HS-5 (cell line): ENCODE measurements around the gene SLC4A5.
"Not testable (repeated sequence)": the region's sequence is repeated elsewhere in the genome, so short reads cannot be mapped to it uniquely, and the experiment has no call there.

Experiments
- DNase-seq: peaks from one replicate; pipeline ENCODE4 v3.0.0-alpha.2; 2012; ENCODE audit warnings: low read depth

The SLC4A5 gene

GRCh38 chr2:74264281-74264680, 78.9 kb downstream of the SLC4A5 start:
- no peak for DNase-seq

- no peak for DNase-seq
Measured at GRCh38 chr2:74262681-74263080, 80.5 kb downstream of the SLC4A5 start.

- no peak for DNase-seq
Measured at GRCh38 chr2:74261204-74261864, 81.9 kb downstream of the SLC4A5 start.

GRCh38 chr2:74260495-74260894, 82.7 kb downstream of the SLC4A5 start:
- DNase-seq, result no peak

GRCh38 chr2:74259733-74260132, 83.5 kb downstream of the SLC4A5 start:
- DNase-seq, result no peak

GRCh38 chr2:74259191-74259590, 84.0 kb downstream of the SLC4A5 start:
- no peak for DNase-seq

GRCh38 chr2:74255660-74256213, 87.5 kb downstream of the SLC4A5 start:
- no peak for DNase-seq

- DNase-seq, result no peak
Measured at GRCh38 chr2:74253971-74254310, 89.3 kb downstream of the SLC4A5 start.

GRCh38 chr2:74253306-74253970, 89.8 kb downstream of the SLC4A5 start:
- DNase-seq, result no peak

- DNase-seq, result no peak
Measured at GRCh38 chr2:74252862-74253261, 90.4 kb downstream of the SLC4A5 start.

GRCh38 chr2:74252036-74252435, 91.2 kb downstream of the SLC4A5 start:
- DNase-seq, result no peak

GRCh38 chr2:74250189-74250631, 93.0 kb downstream of the SLC4A5 start:
- DNase-seq, result peak; percentile 15

- DNase-seq, result no peak
Measured at GRCh38 chr2:74249406-74250122, 93.7 kb downstream of the SLC4A5 start.

- no peak for DNase-seq
Measured at GRCh38 chr2:74246496-74247195, 96.6 kb downstream of the SLC4A5 start.

GRCh38 chr2:74244286-74244685, 98.9 kb downstream of the SLC4A5 start:
- no peak for DNase-seq

GRCh38 chr2:74242354-74243071, 100.7 kb downstream of the SLC4A5 start:
- no peak for DNase-seq

- no peak for DNase-seq
Measured at GRCh38 chr2:74239346-74239745, 103.9 kb downstream of the SLC4A5 start.

GRCh38 chr2:74238879-74239278, 104.3 kb downstream of the SLC4A5 start:
- no peak for DNase-seq

GRCh38 chr2:74235041-74235440, 108.2 kb downstream of the SLC4A5 start:
- DNase-seq, result no peak

GRCh38 chr2:74233648-74234047, 109.6 kb downstream of the SLC4A5 start:
- DNase-seq, result no peak

GRCh38 chr2:74232426-74232825, 110.8 kb downstream of the SLC4A5 start:
- DNase-seq, result no peak

- DNase-seq, result not testable (repeated sequence)
Measured at GRCh38 chr2:74229865-74230264, 113.4 kb downstream of the SLC4A5 start.
